PC-3 (cell line): ENCODE data around the gene TTLL7. TPM values are rescaled to one million over a fixed set of nuclear protein-coding genes. Genes with fewer than 3 reads are reported as not detected.

Source experiments
- ATAC-seq: fragments of 200-7000 bp; cut with Tn5 transposase; 2 replicates; pipeline ENCODE4 v1.9.1; 2020; ENCODE audit warnings: mild to moderate bottlenecking, moderate library complexity
- BruUV-seq: library from RNA; stranded (reverse); fragments of 400-500 nt; replicated peaks from 2 replicates; lab custom pipeline; 2021; lab: Mats Ljungman, UMichigan
- CTCF ChIA-PET: fragments of 300-600 bp; sonication (Branson Sonifier 250); formaldehyde crosslinking; loops from one replicate; lab custom pipeline; 2022; ENCODE audit warnings: antibody characterized with exemption; lab: Charles Lee
- POLR2A ChIA-PET: fragments of 300-600 bp; sonication (Branson Sonifier 250); formaldehyde crosslinking; loops from one replicate; lab custom pipeline; 2022; ENCODE audit warnings: antibody characterized with exemption; ENCODE audit not compliant: unreplicated experiment; lab: Charles Lee
- DNase-seq: peaks from one replicate; pipeline ENCODE4 v3.0.0-alpha.2; 2015
- H2AFZ ChIP-seq: fragments of 300-600 bp; sonication (generic); 2 replicates; pipeline ENCODE4 v1.6.0; 2016; ENCODE audit warnings: antibody characterized with exemption, low read length
- H3F3A ChIP-seq: fragments of 300-600 bp; sonication (generic); one replicate; pipeline ENCODE4 v1.6.0; 2017; ENCODE audit warnings: antibody characterized with exemption, low read length, control low read depth, mild to moderate bottlenecking; ENCODE audit not compliant: unreplicated experiment
- H3K27ac ChIP-seq: fragments of 300-600 bp; sonication (generic); 2 replicates; pipeline ENCODE4 v1.5.1; 2016; ENCODE audit warnings: mild to moderate bottlenecking, low read length
- H3K27me3 ChIP-seq: fragments of 300-600 bp; sonication (generic); 2 replicates; pipeline ENCODE4 v1.6.1; 2016; ENCODE audit warnings: low read length, mixed read lengths
- H3K36me3 ChIP-seq: fragments of 300-600 bp; sonication (generic); 2 replicates; pipeline ENCODE4 v1.6.1; 2016; ENCODE audit warnings: low read depth, mixed run types, low read length, mixed read lengths
- H3K4me1 ChIP-seq: fragments of 300-600 bp; sonication (generic); 2 replicates; pipeline ENCODE4 v1.5.1; 2016; ENCODE audit warnings: low read length; ENCODE audit not compliant: insufficient read depth
- H3K4me2 ChIP-seq: fragments of 300-600 bp; sonication (generic); 2 replicates; pipeline ENCODE4 v1.6.0; 2016; ENCODE audit warnings: low read length
- H3K4me3 ChIP-seq: fragments of 300-600 bp; sonication (generic); 2 replicates; pipeline ENCODE4 v1.5.1; 2016; ENCODE audit warnings: mild to moderate bottlenecking, low read length, mixed read lengths
- H3K79me2 ChIP-seq: fragments of 300-600 bp; sonication (generic); 2 replicates; pipeline ENCODE4 v1.6.1; 2017; ENCODE audit warnings: low read length, mixed read lengths
- H3K9ac ChIP-seq: fragments of 300-600 bp; sonication (generic); 2 replicates; pipeline ENCODE4 v1.6.0; 2016; ENCODE audit warnings: mild to moderate bottlenecking, low read length
- H3K9me2 ChIP-seq: fragments of 300-600 bp; sonication (generic); replicated peaks from 2 replicates; pipeline ENCODE4 v1.6.1; 2016; ENCODE audit warnings: mixed run types, low read length, mixed read lengths
- H3K9me3 ChIP-seq: fragments of 300-600 bp; sonication (generic); 2 replicates; pipeline ENCODE4 v1.6.1; 2016; ENCODE audit warnings: low read length, mixed read lengths
- H4K20me1 ChIP-seq: fragments of 300-600 bp; sonication (generic); 2 replicates; pipeline ENCODE4 v1.6.1; 2016; ENCODE audit warnings: low read length, mixed read lengths
- EZH2 ChIP-seq: fragments of 300-600 bp; sonication (generic); IDR thresholded peaks from one replicate; pipeline ENCODE4 v1.6.1; 2017; ENCODE audit warnings: antibody characterized with exemption, mild to moderate bottlenecking, low read length; ENCODE audit not compliant: unreplicated experiment
- EZH2phosphoT487 ChIP-seq: fragments of 300-600 bp; sonication (generic); IDR thresholded peaks from 2 replicates; pipeline ENCODE4 v1.6.1; 2018; ENCODE audit warnings: mild to moderate bottlenecking, antibody characterized with exemption, low read length, borderline replicate concordance
- intact Hi-C: fragments of 100-400 bp; cut with micrococcal nuclease; formaldehyde crosslinking; loops from 2 replicates; pipeline ENCODE4 v1.9.0; 2023
- total RNA-seq: library from RNA; depleted of rRNA; stranded (reverse); fragments of >200 nt; gene quantifications from 2 replicates; pipeline ENCODE4 v1.2.3, GENCODE V29; 2014
- TF ChIP-seq, protein P1 (sequence below): fragments of 300-600 bp; sonication (generic); conservative IDR thresholded peaks from 2 replicates; pipeline ENCODE4 v1.5.1; 2017; ENCODE audit warnings: antibody characterized with exemption, low read depth, mild to moderate bottlenecking, low read length

TTLL7 gene
- total RNA-seq, 1 experiment from 2014 or later, result 3.8 TPM

GRCh38 chr1:83970114-83970513, 28.8 kb downstream of the TTLL7 start:
- TF ChIP-seq EZH2 (no peak), EZH2phosphoT487 (no peak)
- TF ChIP-seq, protein P1, sequence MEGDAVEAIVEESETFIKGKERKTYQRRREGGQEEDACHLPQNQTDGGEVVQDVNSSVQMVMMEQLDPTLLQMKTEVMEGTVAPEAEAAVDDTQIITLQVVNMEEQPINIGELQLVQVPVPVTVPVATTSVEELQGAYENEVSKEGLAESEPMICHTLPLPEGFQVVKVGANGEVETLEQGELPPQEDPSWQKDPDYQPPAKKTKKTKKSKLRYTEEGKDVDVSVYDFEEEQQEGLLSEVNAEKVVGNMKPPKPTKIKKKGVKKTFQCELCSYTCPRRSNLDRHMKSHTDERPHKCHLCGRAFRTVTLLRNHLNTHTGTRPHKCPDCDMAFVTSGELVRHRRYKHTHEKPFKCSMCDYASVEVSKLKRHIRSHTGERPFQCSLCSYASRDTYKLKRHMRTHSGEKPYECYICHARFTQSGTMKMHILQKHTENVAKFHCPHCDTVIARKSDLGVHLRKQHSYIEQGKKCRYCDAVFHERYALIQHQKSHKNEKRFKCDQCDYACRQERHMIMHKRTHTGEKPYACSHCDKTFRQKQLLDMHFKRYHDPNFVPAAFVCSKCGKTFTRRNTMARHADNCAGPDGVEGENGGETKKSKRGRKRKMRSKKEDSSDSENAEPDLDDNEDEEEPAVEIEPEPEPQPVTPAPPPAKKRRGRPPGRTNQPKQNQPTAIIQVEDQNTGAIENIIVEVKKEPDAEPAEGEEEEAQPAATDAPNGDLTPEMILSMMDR, result no peak

GRCh38 chr1:83967336-83967735, 31.6 kb downstream of the TTLL7 start:
- POLR2A ChIA-PET, result no interaction called here
- Histone ChIP-seq H3K27ac (no peak overlapping the region), H3F3A (no peaks in the 10 kb centered on the region), H4K20me1 (no peaks in the 10 kb centered on the region), H3K27me3 (no peaks in the 10 kb centered on the region), H3K9ac (no peak overlapping the region), H3K9me3 (no peaks in the 10 kb centered on the region), H3K4me1 (no peaks in the 10 kb centered on the region), H3K4me3 (no peak overlapping the region), H3K9me2 (no peaks in the 10 kb centered on the region), H3K36me3 (no peaks in the 10 kb centered on the region), H3K79me2 (no peaks in the 10 kb centered on the region), H2AFZ (no peak overlapping the region), H3K4me2 (no peak overlapping the region)
- DNase-seq (no peak), ATAC-seq (no peak)
- BruUV-seq, result no TSS peak
- no peak for TF ChIP-seq EZH2phosphoT487
- TF ChIP-seq, protein P1, result no peak
- no peak for TF ChIP-seq EZH2
- intact Hi-C loops, result no loop called here
- CTCF ChIA-PET, result no interaction called here

More at GRCh38 chr1:83970114-83970513, 28.8 kb downstream of the TTLL7 start:
- H3K4me3 ChIP-seq, result no peak overlapping the region
- DNase-seq (no peak), ATAC-seq (no peak)
- no peaks in the 10 kb centered on the region for H3K4me1 ChIP-seq
- no peaks in the 10 kb centered on the region for H3K9me3 ChIP-seq
- no peak overlapping the region for H3K9ac ChIP-seq
- CTCF ChIA-PET, result no interaction called here
- no peaks in the 10 kb centered on the region for H3K79me2 ChIP-seq
- no TSS peak for BruUV-seq
- no peaks in the 10 kb centered on the region for H3F3A ChIP-seq
- no peaks in the 10 kb centered on the region for H3K27me3 ChIP-seq
- H3K4me2 ChIP-seq, result no peak overlapping the region
- no peak overlapping the region for H2AFZ ChIP-seq
- H3K9me2 ChIP-seq, result no peaks in the 10 kb centered on the region
- H3K36me3 ChIP-seq, result no peaks in the 10 kb centered on the region
- no peaks in the 10 kb centered on the region for H4K20me1 ChIP-seq
- no peak overlapping the region for H3K27ac ChIP-seq
- intact Hi-C loops, result no loop called here
- POLR2A ChIA-PET, result no interaction called here

DNA sequence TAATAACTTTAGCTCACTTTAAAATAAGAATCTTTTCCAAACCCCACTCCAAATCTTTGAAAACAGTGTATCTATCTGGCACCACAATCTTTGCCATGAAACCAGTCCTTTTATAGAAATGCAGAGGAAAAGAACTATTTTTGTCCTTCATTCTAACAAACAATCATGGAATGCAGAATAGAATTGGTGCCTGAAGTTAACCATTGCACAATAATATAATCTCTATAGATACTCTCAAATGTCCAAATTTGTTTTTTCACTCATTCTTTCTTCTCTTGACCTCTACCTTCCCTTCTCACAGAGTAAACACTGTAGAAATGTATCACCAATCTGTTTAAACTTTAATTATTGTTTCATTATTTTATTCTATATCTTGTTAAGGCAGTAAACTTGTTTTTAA, 34.8 kb downstream of the TTLL7 start:
- Histone ChIP-seq H3F3A (no peaks in the 10 kb centered on the region), H3K9me3 (no peaks in the 10 kb centered on the region), H3K36me3 (no peaks in the 10 kb centered on the region), H2AFZ (no peak overlapping the region), H3K4me2 (no peak overlapping the region), H3K27me3 (no peaks in the 10 kb centered on the region), H3K9me2 (no peaks in the 10 kb centered on the region), H3K27ac (no peak overlapping the region), H3K4me3 (no peak overlapping the region), H3K4me1 (no peaks in the 10 kb centered on the region), H3K9ac (no peak overlapping the region), H3K79me2 (no peaks in the 10 kb centered on the region), H4K20me1 (no peaks in the 10 kb centered on the region)
- TF ChIP-seq, protein P1, result no peak
- TF ChIP-seq EZH2phosphoT487 (no peak), EZH2 (no peak)
- CTCF ChIA-PET, result no interaction called here
- DNase-seq (no peak), ATAC-seq (no peak)
- intact Hi-C loops, result no loop called here
- POLR2A ChIA-PET, result no interaction called here
- no TSS peak for BruUV-seq
